Motor neuron (in vitro differentiated cells): ENCODE results near the gene SERPIND1. TPM values are rescaled to one million over a fixed set of nuclear protein-coding genes. Genes with fewer than 3 reads are reported as not detected.
A peak's percentile ranks its signal among the peaks of the same experiment; 100 is the strongest.
"Not testable (repeated sequence)": the region's sequence is repeated elsewhere in the genome, so short reads cannot be mapped to it uniquely, and the experiment has no call there.

ENCODE experiments used
- ATAC-seq, 8 experiments: fragments of 200-7000 bp; cut with Tn5 transposase; replicated peaks in 6 of 8; 2 replicates each; pipeline ENCODE4 v1.8.0; 2021; ENCODE audit warnings: mild to moderate bottlenecking in 8 of 8, moderate library complexity in 8 of 8
- H3K27ac ChIP-seq, 2 donors: fragments of 250-450 bp; sonication (Bioruptor Pico); 2 replicates each; pipeline ENCODE4 v1.9.0; 2021; ENCODE audit warnings: antibody characterized with exemption in 2 of 2, mild to moderate bottlenecking in 2 of 2, moderate library complexity in 1 of 2
- H3K4me1 ChIP-seq, 2 donors: fragments of 250-450 bp; sonication (Bioruptor Pico); replicated peaks in 1 of 2; 2 replicates each; pipeline ENCODE4 v1.6.1; 2021; ENCODE audit warnings: antibody characterized with exemption in 2 of 2, mild to moderate bottlenecking in 2 of 2, moderate library complexity in 1 of 2
- H3K4me3 ChIP-seq, 5 donors: fragments of 250-450 bp; sonication (Bioruptor Pico); 2 replicates each; pipeline ENCODE4 v1.9.0; 2021; ENCODE audit warnings: antibody characterized with exemption in 5 of 5, mild to moderate bottlenecking in 5 of 5, moderate library complexity in 4 of 5
- WGBS, 10 experiments: fragments of 450-650 bp; shearing (Covaris generic); methylation state at CpG; one replicate each; pipeline ENCODE4 v1.0.0; 2022; 5-methylcytosine and 5-hydroxymethylcytosine counted together
- in situ Hi-C, 9 experiments: fragments of 400-800 bp; cut with MboI; loops; one replicate each; pipeline ENCODE4 v1.15.0; 2021; ENCODE audit warnings: low sequenced_read_pairs in 9 of 9, low pct_unique_long_range_greater_than_20kb in 2 of 9; ENCODE audit not compliant: unreplicated experiment in 9 of 9
- total RNA-seq, 8 experiments: library from RNA; unstranded; fragments of 300-600 nt; gene quantifications; 2 replicates each; pipeline versions ENCODE4 v1.2.3 to v1.2.4, GENCODE V29; 2022

Gene SERPIND1
- total RNA-seq, 8 experiments from 2014 or later = 0.17 to 1.8 (median 0.66) TPM

DNA sequence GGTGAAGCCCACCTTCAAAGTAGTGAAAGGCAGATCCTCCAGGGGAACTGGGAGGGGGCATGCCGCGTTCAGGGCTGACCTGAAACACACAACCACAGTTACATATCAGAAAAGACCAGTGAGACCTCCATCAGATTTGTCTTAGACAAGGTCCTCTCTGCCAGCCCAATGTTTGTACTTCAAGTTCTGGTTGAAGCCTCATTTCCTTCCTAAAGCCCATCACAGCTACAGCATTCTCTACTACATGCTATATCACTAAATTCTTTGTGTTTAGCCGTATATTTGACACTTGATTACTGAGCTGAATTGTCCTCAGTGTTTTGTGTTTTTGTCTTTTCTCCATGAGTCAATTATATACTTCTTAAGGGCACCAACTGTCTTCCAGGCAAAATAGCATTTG lies 44.6 kb downstream of the SERPIND1 start:
- Histone ChIP-seq H3K27ac (no peak overlapping the region), H3K4me1 (no peaks in the 10 kb centered on the region), H3K4me3 (no peak overlapping the region)
- in situ Hi-C loops = loop anchor here in 1 of 9 experiments (10.0 kb wide), 1 partner anchor 64 kb away; no protein-coding TSS in a partner anchor
- 70 to 100% (median 90%) methylated on average over 1 to 3 of the region's 3 CpGs; no CpG with 5 or more reads in 1 of the 10 experiments for WGBS, 10 experiments
- ATAC-seq = no peak

DNA sequence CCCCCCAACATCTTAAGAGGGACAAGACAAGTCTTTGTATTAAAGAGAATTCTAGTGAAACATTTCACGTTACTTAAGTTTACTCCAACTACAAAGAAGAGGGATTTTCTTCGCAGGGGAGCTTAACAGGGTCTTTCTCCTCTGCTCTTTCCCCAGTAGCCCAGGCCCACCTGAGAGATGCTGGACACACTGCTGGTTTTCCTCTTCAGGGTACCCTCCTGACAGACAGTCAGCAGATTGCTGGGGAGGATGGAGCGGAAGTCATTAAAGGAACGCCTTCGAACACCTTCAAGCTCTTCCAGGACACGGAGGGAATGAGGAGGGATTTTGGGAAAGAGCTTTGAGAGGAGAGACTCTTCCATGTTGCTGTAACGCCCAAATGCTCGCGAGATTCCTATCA lies 45.6 kb downstream of the SERPIND1 start:
- ATAC-seq = no peak
- in situ Hi-C loops = loop anchor here in 1 of 9 experiments (10.0 kb wide), 1 partner anchor 65 kb away; no protein-coding TSS in a partner anchor
- H3K4me3 ChIP-seq = no peak overlapping the region
- no peak overlapping the region for H3K27ac ChIP-seq
- WGBS, 10 experiments = 88 to 100% (median 100%) methylated on average over 1 to 8 of the region's 9 CpGs; no CpG with 5 or more reads in 3 of the 10 experiments
- no peaks in the 10 kb centered on the region for H3K4me1 ChIP-seq

DNA sequence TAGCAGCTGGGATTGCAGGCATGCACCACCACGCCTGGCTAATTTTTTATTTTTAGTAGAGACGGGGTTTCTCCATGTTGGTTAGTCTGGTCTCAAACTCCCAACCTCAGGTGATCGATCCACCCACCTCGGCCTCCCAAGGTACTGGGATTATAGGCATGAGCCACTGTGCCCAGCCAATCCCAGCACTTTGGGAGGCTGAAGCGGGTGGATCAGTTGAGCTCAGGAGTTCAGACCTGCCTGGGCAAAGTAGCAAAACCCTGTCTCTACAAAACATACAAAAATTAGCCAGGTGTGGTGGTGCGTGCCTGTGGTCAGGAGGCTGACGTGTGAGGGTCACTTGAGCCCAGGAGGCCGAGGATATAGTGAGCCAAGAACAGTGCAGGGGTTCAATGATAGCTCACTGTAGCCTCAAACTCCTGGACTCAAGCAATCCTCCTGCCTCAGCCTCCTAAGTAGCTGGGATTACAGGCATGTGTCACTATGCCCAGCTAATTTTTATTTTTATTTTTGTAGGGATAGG lies 47.9 kb downstream of the SERPIND1 start:
- in situ Hi-C loops, H3K4me1 ChIP-seq, ATAC-seq, H3K4me3 ChIP-seq: not testable (repeated sequence)
- WGBS, 10 experiments = 89 to 100% (median 94%) methylated on average over 1 to 4 of the region's 8 CpGs; no CpG with 5 or more reads in 6 of the 10 experiments
- peak overlapping the region in 1 of 2 donors; percentile 30 for H3K27ac ChIP-seq

DNA sequence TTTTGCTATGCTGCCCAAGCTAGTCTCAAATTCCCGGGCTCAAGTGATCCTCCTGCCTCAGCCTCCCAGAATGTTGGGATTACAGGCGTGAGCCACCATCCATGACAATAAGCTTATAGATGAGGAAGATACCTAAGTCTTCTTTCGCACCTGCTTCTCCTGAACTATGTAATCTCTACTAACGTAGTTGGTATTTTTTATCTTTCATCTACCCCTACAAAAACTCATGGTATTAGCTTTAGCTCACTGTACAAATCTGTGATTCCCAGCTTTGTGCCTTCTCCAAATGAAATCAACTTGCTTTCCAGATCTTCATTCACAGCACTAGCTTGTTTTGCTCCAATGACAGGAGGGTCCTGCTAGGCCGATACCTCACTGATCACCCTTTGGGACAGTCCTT lies 48.3 kb downstream of the SERPIND1 start:
- WGBS, 10 experiments = 89 to 100% (median 97%) methylated on average over 1 to 5 of the region's 5 CpGs; no CpG with 5 or more reads in 2 of the 10 experiments
- ATAC-seq = no peak
- Histone ChIP-seq H3K4me3 (no peak overlapping the region), H3K4me1 (no peaks in the 10 kb centered on the region), H3K27ac (no peak overlapping the region)
- in situ Hi-C loops = no loop called here

DNA sequence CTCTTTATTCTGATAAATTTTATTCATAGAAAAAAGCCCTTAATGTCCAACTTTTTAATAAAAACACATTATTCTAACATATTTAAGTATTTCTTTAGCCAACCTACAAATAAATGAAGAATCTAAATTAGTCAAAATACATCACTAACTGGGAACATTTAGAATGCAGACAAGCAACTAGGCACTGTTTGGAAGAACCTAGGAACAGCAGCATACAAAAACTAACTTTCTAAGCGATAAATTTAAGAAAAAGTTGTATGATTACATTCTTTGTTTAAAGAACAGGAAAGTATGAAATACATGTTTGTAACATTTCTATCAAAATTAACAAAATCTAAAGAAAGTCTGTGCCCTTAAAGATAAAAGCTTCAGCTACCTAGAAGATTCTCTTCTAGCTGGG lies 49.4 kb downstream of the SERPIND1 start:
- H3K27ac ChIP-seq = no peak overlapping the region
- H3K4me3 ChIP-seq = no peak overlapping the region
- H3K4me1 ChIP-seq = no peaks in the 10 kb centered on the region
- 92 to 100% (median 100%) methylated on average over 1 of the region's 1 CpG; no CpG with 5 or more reads in 3 of the 10 experiments for WGBS, 10 experiments
- in situ Hi-C loops = no loop called here
- ATAC-seq = no peak

DNA sequence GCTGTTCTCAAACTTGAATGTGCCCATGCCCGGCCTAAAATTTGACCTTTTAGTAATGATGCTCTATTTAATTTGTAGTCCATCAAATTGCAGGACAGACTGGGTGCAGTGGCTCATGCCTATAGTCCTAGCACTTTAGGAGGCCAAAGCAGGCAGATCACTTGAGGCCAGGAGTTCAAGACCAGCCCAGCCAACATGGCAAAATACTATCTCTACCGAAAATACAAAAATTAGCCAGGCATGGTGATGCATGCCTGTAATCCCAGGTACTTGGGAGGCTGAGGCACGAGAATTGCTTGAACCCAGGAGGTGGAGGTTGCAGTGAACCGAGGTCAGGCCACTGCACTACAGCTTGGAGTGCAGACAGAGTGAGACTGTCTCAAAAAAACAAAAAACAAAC lies 51.3 kb downstream of the SERPIND1 start:
- ATAC-seq = not testable (repeated sequence)

DNA sequence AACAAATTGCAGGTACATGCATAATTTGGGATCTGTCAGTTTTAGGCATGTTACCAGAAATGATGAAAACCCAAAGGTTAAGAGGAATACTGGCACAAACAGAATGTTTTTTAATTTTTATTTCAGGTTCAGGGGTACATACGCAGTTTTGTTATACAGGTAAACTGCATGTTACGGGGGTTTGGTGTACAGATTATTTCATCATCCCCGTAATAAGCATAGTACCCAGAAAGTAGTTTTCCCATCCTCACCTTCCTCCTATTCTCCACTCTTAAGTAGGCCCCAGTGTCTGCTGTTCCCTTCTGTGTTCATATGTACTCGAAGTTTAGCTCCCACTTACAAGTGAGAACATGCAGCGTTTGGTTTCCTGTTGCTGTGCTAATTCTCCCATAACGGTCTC lies 51.7 kb downstream of the SERPIND1 start:
- Histone ChIP-seq H3K4me3 (no peak overlapping the region), H3K4me1 (no peaks in the 10 kb centered on the region), H3K27ac (no peak overlapping the region)
- no peak for ATAC-seq
- in situ Hi-C loops = no loop called here
- 82 to 100% (median 91%) methylated on average over 1 to 6 of the region's 6 CpGs for WGBS, 10 experiments

More for the DNA sequence above, 51.3 kb downstream of the SERPIND1 start:
- H3K27ac ChIP-seq, H3K4me3 ChIP-seq, H3K4me1 ChIP-seq, in situ Hi-C loops: not testable (repeated sequence)
- 88 to 100% (median 96%) methylated on average over 2 to 4 of the region's 4 CpGs; no CpG with 5 or more reads in 2 of the 10 experiments for WGBS, 10 experiments

DNA sequence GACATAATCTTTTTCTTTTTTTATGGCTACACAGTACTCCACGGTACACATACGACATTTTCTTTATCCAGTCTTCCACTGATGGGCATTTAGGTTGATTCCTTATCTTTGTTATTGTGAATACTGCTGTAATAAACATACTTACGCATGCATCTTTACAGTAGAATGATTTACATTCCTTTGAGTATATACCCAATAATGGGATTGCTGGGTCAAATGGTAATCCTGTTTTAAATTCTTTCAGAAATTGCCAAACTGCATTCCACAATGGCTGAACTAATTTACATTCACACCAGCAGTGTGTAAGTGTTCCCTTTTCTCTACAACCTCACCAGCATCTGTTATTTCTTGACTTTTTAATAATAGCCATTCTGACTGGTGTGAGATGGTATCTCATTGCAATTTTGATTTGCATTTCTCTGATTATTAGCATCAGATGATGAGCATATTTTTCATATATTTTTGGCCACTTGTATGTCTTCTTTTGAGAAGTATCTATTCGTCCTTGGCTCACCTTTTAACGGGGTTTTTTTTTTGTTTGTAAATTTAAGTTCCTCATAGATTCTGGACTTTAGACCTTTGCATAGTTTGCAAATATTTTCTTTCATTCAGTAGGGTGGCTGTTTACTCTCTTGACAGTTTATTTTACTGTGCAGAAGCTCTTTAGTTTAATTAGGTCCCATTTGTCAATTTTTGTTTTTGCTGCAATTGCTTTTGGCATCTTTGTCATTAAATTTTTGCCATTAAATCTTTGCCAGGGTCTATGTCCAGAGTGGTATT lies 52.6 kb downstream of the SERPIND1 start:
- H3K27ac ChIP-seq, in situ Hi-C loops: not testable (repeated sequence)

DNA sequence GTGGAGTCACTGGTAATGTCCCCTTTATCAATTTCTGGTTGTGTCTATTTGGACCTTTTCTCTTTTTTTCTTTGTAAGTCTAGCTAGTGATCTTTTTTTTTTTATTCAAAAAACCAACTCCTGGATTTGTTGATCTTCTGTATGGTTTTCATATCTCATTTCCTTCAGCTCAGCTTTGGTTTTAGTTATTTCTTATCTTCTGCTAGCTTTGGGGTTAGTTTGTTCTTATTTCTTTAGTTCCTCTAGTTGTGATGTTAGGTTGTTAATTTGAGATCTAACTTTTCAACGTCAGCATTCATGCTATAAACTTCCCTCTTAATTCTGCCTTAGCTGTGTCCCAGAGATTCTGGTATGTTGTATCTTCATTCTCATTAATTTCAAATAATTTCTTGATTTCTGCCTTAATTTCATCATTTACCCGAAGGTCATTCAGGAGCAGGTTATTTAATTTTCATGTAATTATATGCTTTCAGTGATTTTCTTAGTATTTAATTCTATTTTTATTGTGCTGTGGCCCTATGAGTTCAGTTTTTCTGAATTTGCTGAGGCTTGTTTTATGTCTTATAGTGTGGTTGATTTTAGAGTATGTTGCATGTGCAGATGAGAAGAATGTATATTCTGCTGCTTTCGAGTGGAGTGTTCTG lies 55.7 kb downstream of the SERPIND1 start:
- no peaks in the 10 kb centered on the region for H3K4me1 ChIP-seq
- H3K27ac ChIP-seq = no peak overlapping the region
- ATAC-seq = no peak
- H3K4me3 ChIP-seq = no peak overlapping the region
- in situ Hi-C loops = no loop called here
- WGBS, 10 experiments = 90 to 100% (median 99%) methylated on average over 1 to 3 of the region's 3 CpGs

More for the DNA sequence above, 52.6 kb downstream of the SERPIND1 start:
- H3K4me3 ChIP-seq, H3K4me1 ChIP-seq, ATAC-seq: not testable (repeated sequence)
- 83 to 100% (median 95%) methylated on average over 1 to 5 of the region's 5 CpGs for WGBS, 10 experiments

DNA sequence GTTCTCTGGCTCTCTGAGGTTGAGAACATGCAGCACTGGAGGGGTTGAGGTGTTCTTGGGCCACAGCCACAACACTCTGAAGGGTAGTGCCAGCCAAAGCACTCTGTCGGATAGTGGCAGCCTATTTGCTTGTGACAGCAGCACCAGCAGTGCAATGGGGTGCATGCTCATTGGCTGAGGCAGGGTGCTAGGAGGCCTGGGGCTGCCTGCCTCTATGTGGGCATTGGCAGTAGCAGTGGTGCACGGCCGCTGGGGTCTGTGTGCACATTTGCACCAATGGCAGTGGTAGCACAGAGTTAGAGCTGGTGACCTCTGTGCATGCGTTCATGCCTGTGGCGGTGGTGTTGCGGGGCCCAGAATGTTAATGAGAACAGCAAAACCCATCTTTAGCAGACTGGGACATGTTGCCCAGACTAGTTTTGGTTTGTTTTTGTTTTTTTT lies 59.3 kb downstream of the SERPIND1 start:
- Histone ChIP-seq H3K4me1 (no peaks in the 10 kb centered on the region), H3K27ac (no peak overlapping the region), H3K4me3 (no peak overlapping the region)
- no peak for ATAC-seq
- WGBS, 10 experiments = 90 to 100% (median 93%) methylated on average over 1 to 6 of the region's 6 CpGs; no CpG with 5 or more reads in 7 of the 10 experiments
- in situ Hi-C loops = no loop called here

DNA sequence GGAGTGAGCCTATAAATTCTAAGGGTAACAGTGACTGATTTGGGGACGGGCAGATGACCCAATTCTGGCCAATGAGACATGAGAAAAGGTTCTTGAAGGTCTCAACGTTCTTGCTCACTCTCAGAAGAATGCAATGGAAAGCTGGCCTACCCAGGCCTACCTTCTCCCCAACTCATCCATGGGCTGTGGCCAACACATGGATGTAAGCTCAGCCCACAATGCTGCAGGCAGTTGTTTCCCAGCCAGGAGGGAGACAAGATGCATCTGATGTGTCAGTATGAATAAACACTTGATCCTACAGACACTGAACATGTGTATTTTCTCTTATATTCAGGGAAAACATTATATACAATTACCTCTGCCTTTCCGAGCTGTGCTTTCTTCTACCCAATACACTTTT lies 60.3 kb downstream of the SERPIND1 start:
- no peak overlapping the region for H3K4me3 ChIP-seq
- in situ Hi-C loops = no loop called here
- H3K27ac ChIP-seq = no peak overlapping the region
- 33 to 100% (median 83%) methylated on average over 1 to 3 of the region's 3 CpGs; no CpG with 5 or more reads in 1 of the 10 experiments for WGBS, 10 experiments
- ATAC-seq = no peak
- no peaks in the 10 kb centered on the region for H3K4me1 ChIP-seq

DNA sequence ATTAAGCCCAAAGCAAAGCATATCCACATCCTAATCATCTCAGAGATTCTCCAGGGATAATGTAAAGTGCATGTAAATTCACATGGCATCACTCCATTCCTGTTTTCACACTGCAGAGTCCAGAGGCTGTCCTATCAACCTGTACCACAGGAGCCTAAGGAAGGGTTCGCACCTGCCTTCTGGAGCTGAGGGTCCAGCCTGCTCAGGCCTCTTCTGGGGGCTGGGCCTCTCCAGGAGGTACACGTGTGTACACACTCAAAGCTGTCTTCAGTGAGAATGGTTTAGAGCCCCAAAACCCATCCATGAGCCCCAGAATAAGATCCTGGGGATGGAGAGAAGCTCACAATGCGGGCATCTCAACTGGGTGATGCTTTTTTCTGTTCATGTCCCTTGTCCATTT lies 60.8 kb downstream of the SERPIND1 start:
- WGBS, 10 experiments = 20 to 100% (median 100%) methylated on average over 1 to 2 of the region's 3 CpGs; no CpG with 5 or more reads in 2 of the 10 experiments

More for the DNA sequence above, 60.8 kb downstream of the SERPIND1 start:
- H3K27ac ChIP-seq = no peak overlapping the region
- H3K4me3 ChIP-seq = no peak overlapping the region
- ATAC-seq = no peak
- in situ Hi-C loops = no loop called here
- H3K4me1 ChIP-seq = no peaks in the 10 kb centered on the region
